Melanocyte of skin (primary cell): ENCODE data around the gene MAF. TPM values are rescaled to one million over a fixed set of nuclear protein-coding genes. Genes with fewer than 3 reads are reported as not detected.

Source experiments
- total RNA-seq, 2 donors: library from RNA; depleted of rRNA; stranded (reverse); fragments of >200 nt; gene quantifications; 2 replicates each; pipeline ENCODE4 v1.2.3, GENCODE V29; 2012

The MAF gene
- 10 to 100 TPM; 20.3 to 37.5 TPM for total RNA-seq

DNA sequence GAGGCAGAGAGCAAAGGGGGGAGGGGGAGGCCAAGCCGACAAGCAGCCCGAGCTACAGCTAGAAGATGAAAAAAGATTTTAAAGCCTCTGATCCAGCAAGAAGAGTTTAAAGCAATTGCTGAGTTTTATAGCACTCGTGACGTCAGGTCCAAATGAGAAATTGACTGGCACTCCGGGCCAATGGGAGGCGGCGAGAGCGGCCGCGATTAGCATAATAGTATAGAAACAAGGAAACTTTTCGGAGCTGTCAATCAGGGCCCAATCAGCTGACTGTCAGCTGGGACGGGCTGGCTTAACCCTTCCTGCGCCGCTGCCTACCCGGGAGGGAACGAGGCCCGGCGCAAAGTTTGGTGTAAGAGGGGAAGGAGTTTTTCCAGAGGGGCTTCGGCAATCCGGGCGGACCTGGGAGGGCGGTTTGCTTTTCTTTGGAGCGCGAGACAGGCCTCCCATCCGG is at the start of gene MAF:
TSS of gene MAF (minus strand) at position 100 of the 454 bp plus-strand sequence. CDS start 835 bp downstream, outside the sequence.

